B cell (primary cell): Measurements from ENCODE around the gene TIGD7. TPM values are rescaled to one million over a fixed set of nuclear protein-coding genes. Genes with fewer than 3 reads are reported as not detected.

Experiments
- ATAC-seq: fragments of 200-7000 bp; cut with Tn5 transposase; one replicate; pipeline ENCODE4 v1.10.0; 2021; ENCODE audit warnings: low read depth, mild to moderate bottlenecking, moderate number of reproducible peaks, moderate library complexity
- CTCF ChIA-PET: fragments of 350-600 bp; sonication (Branson Sonifier 250); formaldehyde crosslinking; loops from one replicate; lab custom pipeline; 2021; ENCODE audit warnings: antibody characterized with exemption, inconsistent platforms; lab: Charles Lee
- POLR2A ChIA-PET: fragments of 350-600 bp; sonication (Branson Sonifier 250); formaldehyde crosslinking; loops from one replicate; lab custom pipeline; 2021; ENCODE audit warnings: antibody characterized with exemption; lab: Charles Lee
- DNase-seq: peaks from one replicate; pipeline ENCODE4 v3.0.0; 2013
- H2AFZ ChIP-seq: 2 replicates; pipeline ENCODE4 v1.6.1; 2012; ENCODE audit warnings: mild to moderate bottlenecking, low read depth, low read length; ENCODE audit not compliant: insufficient read depth, poor library complexity, severe bottlenecking
- H3K27ac ChIP-seq, 2 donors: 1 replicate in 1 of 2; 2 replicates in 1 of 2; pipeline ENCODE4 v1.5.1; 2012 to 2013; ENCODE audit warnings: low read length in 2 of 2, mild to moderate bottlenecking in 2 of 2, moderate library complexity in 1 of 2
- H3K27me3 ChIP-seq, 4 experiments: fragments of 200-600 bp in 1 of 4; sonication (generic) in 1 of 4; replicated peaks in 1 of 4; 1 replicate in 2 of 4; 2 replicates in 2 of 4; pipeline versions ENCODE4 v1.6.1 to v1.7.0; 2013 to 2016; ENCODE audit warnings: low read length in 3 of 4, mild to moderate bottlenecking in 2 of 4, mixed read lengths in 1 of 4, moderate library complexity in 1 of 4; ENCODE audit not compliant: insufficient read depth in 4 of 4, control insufficient read depth in 3 of 4; ENCODE audit errors: control extremely low read depth in 1 of 4
- H3K36me3 ChIP-seq, 2 experiments: replicated peaks in 1 of 2; 1 replicate in 1 of 2; 2 replicates in 1 of 2; pipeline versions ENCODE4 v1.6.1 to v1.7.1; 2013; ENCODE audit warnings: low read length in 1 of 2; ENCODE audit not compliant: insufficient read depth in 2 of 2, control insufficient read depth in 1 of 2; ENCODE audit errors: control extremely low read depth in 1 of 2, extremely low read depth in 1 of 2
- H3K4me1 ChIP-seq, 2 donors: fragments of 200-600 bp in 1 of 2; sonication (generic) in 1 of 2; 1 replicate in 1 of 2; 2 replicates in 1 of 2; pipeline versions ENCODE4 v1.5.1 to v1.6.1; 2013 to 2017; ENCODE audit warnings: low read length in 2 of 2; ENCODE audit not compliant: control insufficient read depth in 2 of 2, insufficient read depth in 2 of 2
- H3K4me2 ChIP-seq: replicated peaks from 2 replicates; pipeline ENCODE3; 2012; ENCODE audit warnings: mild to moderate bottlenecking, low read depth, low read length; ENCODE audit not compliant: poor library complexity, severe bottlenecking
- H3K4me3 ChIP-seq, 5 experiments: fragments of 200-600 bp in 1 of 5; sonication (generic) in 1 of 5; 1 replicate in 3 of 5; 2 replicates in 2 of 5; pipeline versions ENCODE4 v1.5.1 to v1.7.0; 2011 to 2016; ENCODE audit warnings: low read length in 4 of 5, mild to moderate bottlenecking in 4 of 5, low read depth in 2 of 5, control low read depth in 1 of 5, moderate library complexity in 1 of 5; ENCODE audit not compliant: insufficient read depth in 1 of 5; ENCODE audit errors: control extremely low read depth in 1 of 5, extremely low read depth in 1 of 5
- H3K79me2 ChIP-seq: fragments of 200-600 bp; sonication (generic); one replicate; pipeline ENCODE4 v1.6.0; 2016; ENCODE audit warnings: low read length; ENCODE audit not compliant: control insufficient read depth, insufficient read depth
- H3K9ac ChIP-seq: fragments of 200-600 bp; sonication (generic); 2 replicates; pipeline ENCODE4 v1.6.1; 2017; ENCODE audit warnings: mild to moderate bottlenecking, low read length, moderate library complexity
- H3K9me3 ChIP-seq, 3 donors: one replicate each; pipeline versions ENCODE4 v1.6.1 to v1.7.1; 2013; ENCODE audit warnings: low read length in 2 of 3; ENCODE audit not compliant: control insufficient read depth in 2 of 3, insufficient read depth in 1 of 3; ENCODE audit errors: control extremely low read depth in 1 of 3
- H4K20me1 ChIP-seq: 2 replicates; pipeline ENCODE4 v1.6.0; 2012; ENCODE audit warnings: mild to moderate bottlenecking, low read length; ENCODE audit not compliant: insufficient read depth, control insufficient read depth, poor library complexity, severe bottlenecking
- H3K27ac Mint-ChIP-seq: one replicate; pipeline ENCODE4 v1.8.0; 2021; ENCODE audit warnings: mixed read lengths
- H3K27me3 Mint-ChIP-seq: one replicate; pipeline ENCODE4 v1.8.0; 2021; ENCODE audit warnings: mixed read lengths
- H3K4me1 Mint-ChIP-seq: one replicate; pipeline ENCODE4 v1.8.0; 2021; ENCODE audit warnings: mixed read lengths
- H3K4me3 Mint-ChIP-seq: one replicate; pipeline ENCODE4 v1.8.0; 2021; ENCODE audit warnings: mixed read lengths
- H3K9me3 Mint-ChIP-seq: one replicate; pipeline ENCODE4 v1.8.0; 2022; ENCODE audit warnings: mixed read lengths; ENCODE audit not compliant: insufficient read depth
- EZH2 ChIP-seq: IDR thresholded peaks from 2 replicates; pipeline ENCODE4 v1.6.1; 2012; ENCODE audit warnings: borderline replicate concordance, low read depth, mild to moderate bottlenecking, moderate library complexity, low read length; ENCODE audit not compliant: insufficient read depth, poor library complexity, severe bottlenecking
- WGBS: methylation state at CpG from one replicate; pipeline ENCODE4 v1.1.5; 2013; ENCODE audit warnings: missing lambda C conversion rate; ENCODE audit not compliant: insufficient coverage; 5-methylcytosine and 5-hydroxymethylcytosine counted together
- intact Hi-C: fragments of 100-400 bp; cut with micrococcal nuclease; formaldehyde crosslinking; loops from one replicate; pipeline ENCODE4 v1.10.0; 2022
- polyA plus RNA-seq: library from polyadenylated mRNA; depleted of rRNA; stranded (reverse); fragments of >200 nt; gene quantifications from 2 replicates; pipeline ENCODE4 v1.2.3, GENCODE V29; 2012
- total RNA-seq, 2 donors: library from RNA; stranded (reverse); fragments of 120-200 nt in 1 of 2; gene quantifications; 1 replicate in 1 of 2; 2 replicates in 1 of 2; pipeline versions ENCODE4 v1.2.3 to v1.2.4, GENCODE V29; 2013 to 2022
- TF ChIP-seq, protein P1 (sequence below): fragments of 200-600 bp; IDR thresholded peaks from one replicate; pipeline ENCODE4 v1.8.0; 2022; ENCODE audit warnings: antibody characterized with exemption, mild to moderate bottlenecking

Gene TIGD7
- total and polyA plus RNA-seq, 2 donors (not counting 1 experiment from before 2014, with no cell fraction given) = 3.1 to 15.7 TPM

DNA sequence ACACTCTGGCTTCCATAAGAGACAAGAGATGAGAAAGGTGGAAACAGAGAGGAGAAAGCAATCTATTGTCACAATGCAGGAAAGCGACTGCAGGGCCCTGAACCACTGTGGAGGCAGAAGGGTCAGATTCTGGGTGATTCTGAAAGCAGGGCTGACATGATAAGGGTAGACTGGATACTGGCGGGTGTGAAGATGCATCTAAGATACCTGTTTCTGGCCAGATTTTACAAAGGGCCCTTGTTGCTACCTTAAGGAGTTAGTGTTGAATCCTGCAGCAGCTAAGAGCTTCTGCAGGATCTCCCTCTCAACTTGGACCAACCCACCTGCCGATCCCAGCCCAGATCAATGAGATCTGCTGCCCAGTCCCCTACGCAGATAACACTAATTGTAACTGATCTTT lies 42.7 kb downstream of the TIGD7 start:
- CTCF ChIA-PET = interaction anchor here (1.6 kb wide), 1 partner anchor 21 kb away, joined by 3 read pairs; the partner anchor contains the start of gene ZNF263
- intact Hi-C loops = loop anchor here (10.0 kb wide), 2 partner anchors 108 to 1352 kb away; partner anchors contain the start of gene UBALD1
- peaks cover 28% of the 10 kb centered on the region for H3K4me1 Mint-ChIP-seq

DNA sequence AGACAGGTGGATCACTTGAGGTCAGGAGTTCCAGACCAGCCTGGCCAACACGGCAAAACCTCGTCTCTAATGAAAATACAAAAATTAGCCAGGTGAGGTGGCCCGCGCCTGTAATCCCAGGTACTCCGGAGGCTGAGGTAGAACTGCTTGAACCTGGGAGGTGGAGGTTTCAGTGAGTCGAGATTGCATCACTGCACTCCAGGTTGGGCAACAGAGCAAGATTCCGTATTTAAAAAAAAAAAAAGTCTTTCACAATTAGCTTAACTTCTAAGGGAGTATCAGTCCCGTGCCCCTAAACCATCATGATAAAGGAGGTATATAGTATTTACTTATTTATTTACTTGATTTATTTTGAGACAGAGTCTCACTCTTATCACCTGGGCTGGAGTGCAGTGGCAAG lies 45.4 kb downstream of the TIGD7 start:
- no peak overlapping the region for H3K4me3 Mint-ChIP-seq
- Histone ChIP-seq H4K20me1 (no peaks in the 10 kb centered on the region), H3K9me3 (peaks cover 0 to 10% (median 0%) of the 10 kb centered on the region in 3 donors), H3K27ac (no peak overlapping the region), H3K79me2 (peaks cover 7% of the 10 kb centered on the region), H3K4me1 (peaks cover 6 to 13% of the 10 kb centered on the region in 2 donors), H3K9ac (no peak overlapping the region), H3K4me2 (no peak overlapping the region), H3K4me3 (peak overlapping the region in 1 of 5 experiments; percentile 7), H3K36me3 (no peaks in the 10 kb centered on the region), H2AFZ (no peak overlapping the region), H3K27me3 (peaks cover 0 to 15% (median 3%) of the 10 kb centered on the region in 4 experiments)
- ATAC-seq (no peak), DNase-seq (no peak)
- peaks cover 18% of the 10 kb centered on the region for H3K27me3 Mint-ChIP-seq
- H3K4me1 Mint-ChIP-seq = peaks cover 17% of the 10 kb centered on the region
- CTCF ChIA-PET = interaction anchor here (1.2 kb wide), 1 partner anchor 10 kb away, joined by 3 read pairs; no protein-coding TSS in a partner anchor
- H3K9me3 Mint-ChIP-seq = no peaks in the 10 kb centered on the region
- TF ChIP-seq EZH2 = no peak
- TF ChIP-seq, protein P1, sequence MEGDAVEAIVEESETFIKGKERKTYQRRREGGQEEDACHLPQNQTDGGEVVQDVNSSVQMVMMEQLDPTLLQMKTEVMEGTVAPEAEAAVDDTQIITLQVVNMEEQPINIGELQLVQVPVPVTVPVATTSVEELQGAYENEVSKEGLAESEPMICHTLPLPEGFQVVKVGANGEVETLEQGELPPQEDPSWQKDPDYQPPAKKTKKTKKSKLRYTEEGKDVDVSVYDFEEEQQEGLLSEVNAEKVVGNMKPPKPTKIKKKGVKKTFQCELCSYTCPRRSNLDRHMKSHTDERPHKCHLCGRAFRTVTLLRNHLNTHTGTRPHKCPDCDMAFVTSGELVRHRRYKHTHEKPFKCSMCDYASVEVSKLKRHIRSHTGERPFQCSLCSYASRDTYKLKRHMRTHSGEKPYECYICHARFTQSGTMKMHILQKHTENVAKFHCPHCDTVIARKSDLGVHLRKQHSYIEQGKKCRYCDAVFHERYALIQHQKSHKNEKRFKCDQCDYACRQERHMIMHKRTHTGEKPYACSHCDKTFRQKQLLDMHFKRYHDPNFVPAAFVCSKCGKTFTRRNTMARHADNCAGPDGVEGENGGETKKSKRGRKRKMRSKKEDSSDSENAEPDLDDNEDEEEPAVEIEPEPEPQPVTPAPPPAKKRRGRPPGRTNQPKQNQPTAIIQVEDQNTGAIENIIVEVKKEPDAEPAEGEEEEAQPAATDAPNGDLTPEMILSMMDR = no peak
- H3K27ac Mint-ChIP-seq = no peak overlapping the region
- POLR2A ChIA-PET = no interaction called here
- intact Hi-C loops = loop anchor here (10.0 kb wide), 2 partner anchors 105 to 1355 kb away; partner anchors contain the start of gene UBALD1
- WGBS = 91% methylated on average over 4 of the region's 8 CpGs

More for the DNA sequence above, 42.7 kb downstream of the TIGD7 start:
- peaks cover 23% of the 10 kb centered on the region for H3K79me2 ChIP-seq
- no peak overlapping the region for H3K9ac ChIP-seq
- WGBS = 100% methylated on average over 2 of the region's 4 CpGs
- peaks cover 0 to 5% (median 2%) of the 10 kb centered on the region in 4 experiments for H3K27me3 ChIP-seq
- no peak for TF ChIP-seq EZH2
- TF ChIP-seq, protein P1 = no peak
- H3K9me3 ChIP-seq = peaks cover 2 to 10% (median 2%) of the 10 kb centered on the region in 3 donors
- peak overlapping the region in 1 of 2 donors; percentile 86 for H3K27ac ChIP-seq
- H3K27me3 Mint-ChIP-seq = peaks cover 10% of the 10 kb centered on the region
- no peak overlapping the region for H3K4me2 ChIP-seq
- POLR2A ChIA-PET = no interaction called here
- H3K4me1 ChIP-seq = peaks cover 9 to 18% of the 10 kb centered on the region in 2 donors
- ATAC-seq (no peak), DNase-seq (no peak)
- H3K4me3 ChIP-seq = no peak overlapping the region
- no peak overlapping the region for H2AFZ ChIP-seq
- peak overlapping the region; percentile 82 for H3K27ac Mint-ChIP-seq
- peak overlapping the region; percentile 72 for H3K4me3 Mint-ChIP-seq
- no peaks in the 10 kb centered on the region for H3K9me3 Mint-ChIP-seq
- H3K36me3 ChIP-seq = peaks cover 0 to 13% of the 10 kb centered on the region in 2 experiments
- peaks cover 11% of the 10 kb centered on the region for H4K20me1 ChIP-seq
